HepG2 (cell line): ENCODE data around the gene DISP2. TPM values are rescaled to one million over a fixed set of nuclear protein-coding genes. Genes with fewer than 3 reads are reported as not detected.
A peak's percentile ranks its signal among the peaks of the same experiment; 100 is the strongest.

Experiments used
- ATRX ChIP-seq: sonication (generic); formaldehyde crosslinking; IDR thresholded peaks from 2 replicates; pipeline ENCODE4 v1.4.0; 2020; ENCODE audit warnings: missing genetic modification reagents, borderline replicate concordance
- FOXC1 ChIP-seq: sonication (generic); formaldehyde crosslinking; IDR thresholded peaks from 2 replicates; pipeline ENCODE4 v1.8.0; 2022; ENCODE audit warnings: mild to moderate bottlenecking, missing genetic modification reagents, borderline replicate concordance
- FOXO1 ChIP-seq: sonication (generic); formaldehyde crosslinking; IDR thresholded peaks from 2 replicates; pipeline ENCODE4 v1.4.0; 2020; ENCODE audit warnings: missing genetic modification reagents
- HES4 ChIP-seq: sonication (generic); formaldehyde crosslinking; IDR thresholded peaks from 2 replicates; pipeline ENCODE4 v1.9.0; 2021; ENCODE audit warnings: mild to moderate bottlenecking, missing genetic modification reagents, borderline replicate concordance
- HOXA5 ChIP-seq: sonication (generic); formaldehyde crosslinking; IDR thresholded peaks from 2 replicates; pipeline ENCODE4 v1.4.0; 2020; ENCODE audit warnings: missing genetic modification reagents
- KMT2A ChIP-seq: sonication (generic); formaldehyde crosslinking; IDR thresholded peaks from 2 replicates; pipeline ENCODE4 v1.4.0; 2020; ENCODE audit warnings: missing genetic modification reagents
- PAF1 ChIP-seq: IDR thresholded peaks from 2 replicates; pipeline ENCODE4 v1.6.1; 2016; ENCODE audit warnings: missing genetic modification reagents, missing compliant biosample characterization
- POLR2AphosphoS5 ChIP-seq: IDR thresholded peaks from 2 replicates; pipeline ENCODE4 v1.6.1; 2012; ENCODE audit warnings: low read depth, low read length
- SMARCC2 ChIP-seq: fragments of 450-650 bp; IDR thresholded peaks from 2 replicates; pipeline ENCODE4 v1.6.1; 2017; ENCODE audit warnings: antibody characterized with exemption, mild to moderate bottlenecking
- TBX2 ChIP-seq: sonication (generic); formaldehyde crosslinking; IDR thresholded peaks from 2 replicates; pipeline ENCODE4 v1.5.0; 2020; ENCODE audit warnings: missing genetic modification reagents, mild to moderate bottlenecking, borderline replicate concordance
- TERF1 ChIP-seq: sonication (generic); formaldehyde crosslinking; IDR thresholded peaks from 2 replicates; pipeline ENCODE4 v1.8.0; 2022; ENCODE audit warnings: mild to moderate bottlenecking, missing genetic modification reagents, moderate library complexity
- ZKSCAN5 ChIP-seq: sonication (generic); formaldehyde crosslinking; IDR thresholded peaks from 2 replicates; pipeline ENCODE4 v1.5.1; 2020; ENCODE audit warnings: mild to moderate bottlenecking, missing genetic modification reagents
- ZNF136 ChIP-seq: sonication (generic); formaldehyde crosslinking; IDR thresholded peaks from 2 replicates; pipeline ENCODE4 v1.8.1; 2022; ENCODE audit warnings: low read depth, mild to moderate bottlenecking, moderate library complexity, missing genetic modification reagents
- ZNF326 ChIP-seq: sonication (generic); formaldehyde crosslinking; IDR thresholded peaks from 2 replicates; pipeline ENCODE4 v1.4.0; 2020; ENCODE audit warnings: missing genetic modification reagents, borderline replicate concordance
- ZNF460 ChIP-seq: sonication (generic); formaldehyde crosslinking; IDR thresholded peaks from 2 replicates; pipeline ENCODE4 v1.5.1; 2020; ENCODE audit warnings: missing genetic modification reagents, mild to moderate bottlenecking, borderline replicate concordance
- ZNF496 ChIP-seq: sonication (generic); formaldehyde crosslinking; IDR thresholded peaks from 2 replicates; pipeline ENCODE4 v1.8.1; 2023; ENCODE audit warnings: mild to moderate bottlenecking, moderate library complexity, missing genetic modification reagents; ENCODE audit not compliant: insufficient replicate concordance
- ZNF501 ChIP-seq: sonication (generic); formaldehyde crosslinking; IDR thresholded peaks from 2 replicates; pipeline ENCODE4 v1.5.1; 2020; ENCODE audit warnings: mild to moderate bottlenecking, moderate library complexity, missing genetic modification reagents
- ZNF644 ChIP-seq: IDR thresholded peaks from 2 replicates; pipeline ENCODE4 v1.6.1; 2016; ENCODE audit warnings: low read depth
- polyA plus RNA-seq, 8 experiments: library from polyadenylated mRNA; depleted of rRNA in 3 of 8; stranded (reverse) in 7 of 8; unstranded in 1 of 8; fragments of >200 nt; fragmentation: Illumina TruSeq in 4 of 8; extraction: Trizol in 4 of 8; gene quantifications; 2 replicates each; pipeline versions ENCODE4 v1.2.1 to v1.2.3, GENCODE V29; 2011 to 2016; ENCODE audit warnings: low read depth in 4 of 8, missing spikeins in 1 of 8, mixed read lengths in 1 of 8; ENCODE audit not compliant: insufficient read depth in 1 of 8
- total RNA-seq, 5 experiments: library from RNA; depleted of rRNA; stranded (reverse); fragments of >200 nt; fragmentation: Illumina TruSeq; extraction: Trizol; gene quantifications; 2 replicates each; pipeline ENCODE4 v1.2.3, GENCODE V29; 2016; ENCODE audit warnings: low read depth in 1 of 5
- TF ChIP-seq, protein P1 (sequence below): IDR thresholded peaks from 2 replicates; pipeline ENCODE4 v1.6.1; 2016; ENCODE audit warnings: low read depth, missing genetic modification reagents, missing compliant biosample characterization
- TF ChIP-seq, protein P2 (sequence below): sonication (generic); formaldehyde crosslinking; IDR thresholded peaks from 2 replicates; pipeline ENCODE4 v1.5.0; 2020; ENCODE audit warnings: missing genetic modification reagents
- TF ChIP-seq, protein P3 (sequence below): sonication (generic); formaldehyde crosslinking; IDR thresholded peaks from 2 replicates; pipeline ENCODE4 v1.4.0; 2020; ENCODE audit warnings: mild to moderate bottlenecking, missing genetic modification reagents

The DISP2 gene
- total and polyA plus RNA-seq, 2 of the 13 experiments (the other 11 are each of a cell fraction or from before 2014, with no cell fraction given): 0.09 to 0.32 TPM

DNA sequence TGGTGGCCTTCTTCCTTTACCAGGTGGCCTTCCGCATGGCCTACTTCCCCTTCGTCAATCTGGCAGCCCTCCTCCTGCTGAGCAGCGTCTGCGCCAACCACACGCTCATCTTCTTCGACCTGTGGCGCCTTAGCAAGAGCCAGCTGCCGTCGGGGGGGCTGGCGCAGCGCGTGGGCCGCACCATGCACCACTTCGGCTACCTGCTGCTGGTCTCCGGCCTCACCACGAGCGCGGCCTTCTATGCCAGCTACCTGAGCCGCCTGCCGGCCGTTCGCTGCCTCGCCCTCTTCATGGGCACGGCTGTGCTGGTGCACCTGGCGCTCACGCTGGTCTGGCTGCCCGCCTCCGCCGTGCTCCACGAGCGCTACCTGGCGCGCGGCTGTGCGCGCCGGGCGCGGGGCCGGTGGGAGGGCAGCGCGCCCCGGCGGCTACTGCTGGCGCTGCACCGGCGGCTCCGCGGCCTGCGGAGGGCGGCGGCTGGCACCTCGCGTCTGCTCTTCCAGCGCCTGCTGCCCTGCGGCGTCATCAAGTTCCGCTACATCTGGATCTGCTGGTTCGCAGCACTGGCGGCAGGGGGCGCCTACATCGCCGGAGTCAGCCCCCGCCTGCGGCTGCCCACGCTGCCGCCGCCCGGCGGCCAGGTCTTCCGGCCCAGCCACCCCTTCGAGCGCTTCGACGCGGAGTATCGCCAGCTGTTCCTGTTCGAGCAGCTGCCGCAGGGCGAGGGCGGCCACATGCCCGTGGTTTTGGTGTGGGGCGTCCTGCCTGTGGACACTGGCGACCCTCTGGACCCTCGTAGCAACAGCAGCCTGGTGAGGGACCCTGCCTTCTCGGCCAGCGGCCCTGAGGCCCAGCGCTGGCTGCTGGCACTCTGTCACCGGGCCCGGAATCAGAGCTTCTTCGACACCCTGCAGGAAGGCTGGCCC lies 9.9 kb downstream of the DISP2 start (continued):
- TF ChIP-seq POLR2AphosphoS5 (no peak), ATRX (CRISPR knock-in tag) (no peak), ZNF496 (CRISPR knock-in tag) (peak; percentile 45), KMT2A (peak; percentile 83), ZKSCAN5 (no peak), ZNF644 (CRISPR knock-in tag) (no peak), ZNF326 (no peak), HES4 (CRISPR knock-in tag) (peak; percentile 90; the same call in 1 of the 2 replicates), FOXO1 (peak; percentile 55; the same call in 1 of the 2 replicates), ZNF136 (0 out of 2 replicates have a peak, but pooled peaks have one; percentile 41), HOXA5 (CRISPR knock-in tag) (peak; percentile 92), FOXC1 (CRISPR knock-in tag) (peak; percentile 96), PAF1 (CRISPR knock-in tag) (no peak), TERF1 (CRISPR knock-in tag) (no peak), SMARCC2 (no peak), ZNF460 (no peak; the same call in 1 of the 2 replicates), ZNF501 (peak; percentile 93), TBX2 (peak; percentile 82; the same call in 1 of the 2 replicates)
- TF ChIP-seq, protein P1, sequence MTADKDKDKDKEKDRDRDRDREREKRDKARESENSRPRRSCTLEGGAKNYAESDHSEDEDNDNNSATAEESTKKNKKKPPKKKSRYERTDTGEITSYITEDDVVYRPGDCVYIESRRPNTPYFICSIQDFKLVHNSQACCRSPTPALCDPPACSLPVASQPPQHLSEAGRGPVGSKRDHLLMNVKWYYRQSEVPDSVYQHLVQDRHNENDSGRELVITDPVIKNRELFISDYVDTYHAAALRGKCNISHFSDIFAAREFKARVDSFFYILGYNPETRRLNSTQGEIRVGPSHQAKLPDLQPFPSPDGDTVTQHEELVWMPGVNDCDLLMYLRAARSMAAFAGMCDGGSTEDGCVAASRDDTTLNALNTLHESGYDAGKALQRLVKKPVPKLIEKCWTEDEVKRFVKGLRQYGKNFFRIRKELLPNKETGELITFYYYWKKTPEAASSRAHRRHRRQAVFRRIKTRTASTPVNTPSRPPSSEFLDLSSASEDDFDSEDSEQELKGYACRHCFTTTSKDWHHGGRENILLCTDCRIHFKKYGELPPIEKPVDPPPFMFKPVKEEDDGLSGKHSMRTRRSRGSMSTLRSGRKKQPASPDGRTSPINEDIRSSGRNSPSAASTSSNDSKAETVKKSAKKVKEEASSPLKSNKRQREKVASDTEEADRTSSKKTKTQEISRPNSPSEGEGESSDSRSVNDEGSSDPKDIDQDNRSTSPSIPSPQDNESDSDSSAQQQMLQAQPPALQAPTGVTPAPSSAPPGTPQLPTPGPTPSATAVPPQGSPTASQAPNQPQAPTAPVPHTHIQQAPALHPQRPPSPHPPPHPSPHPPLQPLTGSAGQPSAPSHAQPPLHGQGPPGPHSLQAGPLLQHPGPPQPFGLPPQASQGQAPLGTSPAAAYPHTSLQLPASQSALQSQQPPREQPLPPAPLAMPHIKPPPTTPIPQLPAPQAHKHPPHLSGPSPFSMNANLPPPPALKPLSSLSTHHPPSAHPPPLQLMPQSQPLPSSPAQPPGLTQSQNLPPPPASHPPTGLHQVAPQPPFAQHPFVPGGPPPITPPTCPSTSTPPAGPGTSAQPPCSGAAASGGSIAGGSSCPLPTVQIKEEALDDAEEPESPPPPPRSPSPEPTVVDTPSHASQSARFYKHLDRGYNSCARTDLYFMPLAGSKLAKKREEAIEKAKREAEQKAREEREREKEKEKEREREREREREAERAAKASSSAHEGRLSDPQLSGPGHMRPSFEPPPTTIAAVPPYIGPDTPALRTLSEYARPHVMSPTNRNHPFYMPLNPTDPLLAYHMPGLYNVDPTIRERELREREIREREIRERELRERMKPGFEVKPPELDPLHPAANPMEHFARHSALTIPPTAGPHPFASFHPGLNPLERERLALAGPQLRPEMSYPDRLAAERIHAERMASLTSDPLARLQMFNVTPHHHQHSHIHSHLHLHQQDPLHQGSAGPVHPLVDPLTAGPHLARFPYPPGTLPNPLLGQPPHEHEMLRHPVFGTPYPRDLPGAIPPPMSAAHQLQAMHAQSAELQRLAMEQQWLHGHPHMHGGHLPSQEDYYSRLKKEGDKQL (CRISPR knock-in tag): peak; percentile 55; the same call in 1 of the 2 replicates
- TF ChIP-seq, protein P2, sequence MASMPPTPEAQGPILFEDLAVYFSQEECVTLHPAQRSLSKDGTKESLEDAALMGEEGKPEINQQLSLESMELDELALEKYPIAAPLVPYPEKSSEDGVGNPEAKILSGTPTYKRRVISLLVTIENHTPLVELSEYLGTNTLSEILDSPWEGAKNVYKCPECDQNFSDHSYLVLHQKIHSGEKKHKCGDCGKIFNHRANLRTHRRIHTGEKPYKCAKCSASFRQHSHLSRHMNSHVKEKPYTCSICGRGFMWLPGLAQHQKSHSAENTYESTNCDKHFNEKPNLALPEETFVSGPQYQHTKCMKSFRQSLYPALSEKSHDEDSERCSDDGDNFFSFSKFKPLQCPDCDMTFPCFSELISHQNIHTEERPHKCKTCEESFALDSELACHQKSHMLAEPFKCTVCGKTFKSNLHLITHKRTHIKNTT (CRISPR knock-in tag): no peak
- TF ChIP-seq, protein P3, sequence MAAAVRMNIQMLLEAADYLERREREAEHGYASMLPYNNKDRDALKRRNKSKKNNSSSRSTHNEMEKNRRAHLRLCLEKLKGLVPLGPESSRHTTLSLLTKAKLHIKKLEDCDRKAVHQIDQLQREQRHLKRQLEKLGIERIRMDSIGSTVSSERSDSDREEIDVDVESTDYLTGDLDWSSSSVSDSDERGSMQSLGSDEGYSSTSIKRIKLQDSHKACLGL (CRISPR knock-in tag): peak; percentile 97
